ENCODE measurements around the gene NEURL1B.

NEURL1B gene

DNA sequence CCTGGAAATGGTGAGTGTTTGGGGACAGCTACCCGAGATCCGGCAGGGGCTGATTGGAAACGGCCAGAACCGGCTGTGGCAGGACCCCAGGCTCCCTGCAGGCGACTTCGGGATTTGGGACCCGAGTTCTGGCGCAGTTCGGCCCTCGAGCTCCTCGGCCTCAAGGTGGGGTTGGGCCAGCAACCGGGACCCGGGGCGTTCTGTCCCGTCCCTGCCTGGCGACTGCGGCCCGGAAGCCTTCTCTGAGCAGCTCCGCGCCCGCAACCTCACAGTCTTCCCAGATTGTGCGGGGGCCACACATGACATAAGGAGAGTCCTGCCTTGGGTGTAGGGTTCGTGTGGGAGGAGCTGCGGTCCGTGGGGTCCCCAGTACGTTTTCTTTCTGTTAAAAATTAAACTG, 23.2 kb upstream of the NEURL1B start:
- Histone ChIP-seq H3K4me1 (ENCODE audit: low read depth, poor library complexity, severe bottlenecking) (no peaks in the 10 kb centered on the region), H3K79me2 (ENCODE audit: insufficient read depth, low read depth) (no peaks in the 10 kb centered on the region), H3K36me3 (ENCODE audit: insufficient read depth) (no peaks in the 10 kb centered on the region), H3K27ac (no peak overlapping the region), H4K20me1 (ENCODE audit: insufficient read depth) (no peaks in the 10 kb centered on the region), H3K4me2 (no peak overlapping the region), H3K9ac (no peak overlapping the region), H3K27me3 (ENCODE audit: insufficient read depth, low read depth) (no peaks in the 10 kb centered on the region), H3K4me3 (IDR thresholded peaks at IDR 0.05; ENCODE audit: insufficient read depth, low read depth, low read length) (no peak overlapping the region), H2AFZ (ENCODE audit: low read depth) (no peak overlapping the region)
- TF ChIP-seq, protein P1, sequence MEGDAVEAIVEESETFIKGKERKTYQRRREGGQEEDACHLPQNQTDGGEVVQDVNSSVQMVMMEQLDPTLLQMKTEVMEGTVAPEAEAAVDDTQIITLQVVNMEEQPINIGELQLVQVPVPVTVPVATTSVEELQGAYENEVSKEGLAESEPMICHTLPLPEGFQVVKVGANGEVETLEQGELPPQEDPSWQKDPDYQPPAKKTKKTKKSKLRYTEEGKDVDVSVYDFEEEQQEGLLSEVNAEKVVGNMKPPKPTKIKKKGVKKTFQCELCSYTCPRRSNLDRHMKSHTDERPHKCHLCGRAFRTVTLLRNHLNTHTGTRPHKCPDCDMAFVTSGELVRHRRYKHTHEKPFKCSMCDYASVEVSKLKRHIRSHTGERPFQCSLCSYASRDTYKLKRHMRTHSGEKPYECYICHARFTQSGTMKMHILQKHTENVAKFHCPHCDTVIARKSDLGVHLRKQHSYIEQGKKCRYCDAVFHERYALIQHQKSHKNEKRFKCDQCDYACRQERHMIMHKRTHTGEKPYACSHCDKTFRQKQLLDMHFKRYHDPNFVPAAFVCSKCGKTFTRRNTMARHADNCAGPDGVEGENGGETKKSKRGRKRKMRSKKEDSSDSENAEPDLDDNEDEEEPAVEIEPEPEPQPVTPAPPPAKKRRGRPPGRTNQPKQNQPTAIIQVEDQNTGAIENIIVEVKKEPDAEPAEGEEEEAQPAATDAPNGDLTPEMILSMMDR (conservative IDR thresholded peaks at IDR 0.05; ENCODE audit: low read depth, low read length): no peak

DNA sequence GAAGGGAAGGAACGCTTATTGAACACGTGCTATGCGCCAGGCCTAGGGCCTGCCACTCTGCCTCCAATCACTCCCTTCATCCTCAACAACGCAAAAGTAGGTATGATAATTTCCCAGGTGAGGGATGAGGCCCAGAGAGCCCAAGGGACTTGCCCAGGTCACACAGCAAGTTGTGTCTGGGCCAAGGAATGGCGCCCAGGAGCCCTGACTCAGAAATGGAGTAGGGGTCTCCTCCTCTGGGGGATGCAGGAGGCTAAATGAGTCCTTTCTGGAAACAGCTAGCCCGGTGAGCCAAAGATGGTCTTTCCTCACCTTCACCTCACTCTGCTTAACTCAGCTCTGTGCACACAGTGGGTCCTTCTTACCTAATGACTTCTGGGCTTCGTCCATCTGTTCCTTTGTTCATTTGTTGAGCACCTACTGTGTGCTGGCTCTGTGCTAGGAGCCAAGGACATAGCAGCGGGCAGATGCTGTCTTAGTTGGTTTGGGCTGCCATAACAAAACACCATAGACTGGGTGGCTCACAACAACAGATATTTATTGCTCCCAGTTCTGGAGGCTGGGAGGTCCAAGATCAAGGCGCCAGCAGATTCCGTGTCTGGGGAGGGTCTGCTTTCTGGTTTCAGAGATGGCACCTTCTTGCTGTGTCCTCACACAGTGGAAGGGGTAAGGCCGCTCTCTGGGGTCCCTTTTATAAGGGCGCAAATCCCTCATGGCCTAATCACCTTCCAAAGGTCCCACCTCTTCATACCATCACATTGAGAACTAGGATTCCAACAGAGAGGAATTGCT, 22.3 kb upstream of the NEURL1B start:
- Histone ChIP-seq H3K36me3 (ENCODE audit: insufficient read depth) (no peaks in the 10 kb centered on the region), H3K9ac (no peak overlapping the region), H3K4me3 (IDR thresholded peaks at IDR 0.05; ENCODE audit: insufficient read depth, low read depth, low read length) (no peak overlapping the region), H3K27me3 (ENCODE audit: insufficient read depth, low read depth) (no peaks in the 10 kb centered on the region), H2AFZ (ENCODE audit: low read depth) (no peak overlapping the region), H4K20me1 (ENCODE audit: insufficient read depth) (no peaks in the 10 kb centered on the region), H3K4me1 (ENCODE audit: low read depth, poor library complexity, severe bottlenecking) (no peaks in the 10 kb centered on the region), H3K27ac (no peak overlapping the region), H3K4me2 (no peak overlapping the region), H3K79me2 (ENCODE audit: insufficient read depth, low read depth) (no peaks in the 10 kb centered on the region)
- TF ChIP-seq, protein P1 (conservative IDR thresholded peaks at IDR 0.05; ENCODE audit: low read depth, low read length): no peak

DNA sequence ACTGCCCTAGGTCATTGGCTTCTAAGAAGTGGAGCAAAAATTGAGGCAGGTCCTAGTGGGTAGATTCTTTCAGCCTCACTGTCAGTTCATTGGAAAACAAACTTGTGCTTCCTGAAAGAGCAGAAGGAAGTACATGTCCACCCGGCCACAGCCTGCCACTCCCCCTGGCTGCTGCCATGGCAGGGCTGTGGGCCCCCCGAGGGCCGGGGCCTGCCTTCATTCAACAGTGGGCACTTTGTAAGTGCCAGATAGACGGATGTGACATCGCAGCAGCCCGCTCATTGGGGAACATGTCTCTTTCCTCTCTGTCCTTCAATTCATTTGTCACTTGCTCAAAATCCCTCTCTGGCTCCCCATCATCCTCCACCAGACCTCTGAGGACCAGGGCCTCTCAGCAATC, 20.6 kb upstream of the NEURL1B start:
- no peak overlapping the region for H3K4me2 ChIP-seq
- TF ChIP-seq, protein P1 (conservative IDR thresholded peaks at IDR 0.05; ENCODE audit: low read depth, low read length): no peak
- no peaks in the 10 kb centered on the region for H3K36me3 ChIP-seq (ENCODE audit: insufficient read depth)
- no peaks in the 10 kb centered on the region for H3K27me3 ChIP-seq (ENCODE audit: insufficient read depth, low read depth)
- no peak overlapping the region for H3K9ac ChIP-seq
- no peak overlapping the region for H3K4me3 ChIP-seq (IDR thresholded peaks at IDR 0.05; ENCODE audit: insufficient read depth, low read depth, low read length)
- no peaks in the 10 kb centered on the region for H3K79me2 ChIP-seq (ENCODE audit: insufficient read depth, low read depth)
- no peaks in the 10 kb centered on the region for H4K20me1 ChIP-seq (ENCODE audit: insufficient read depth)
- no peak overlapping the region for H3K27ac ChIP-seq
- H3K4me1 ChIP-seq (ENCODE audit: low read depth, poor library complexity, severe bottlenecking): no peaks in the 10 kb centered on the region
- no peak overlapping the region for H2AFZ ChIP-seq (ENCODE audit: low read depth)

DNA sequence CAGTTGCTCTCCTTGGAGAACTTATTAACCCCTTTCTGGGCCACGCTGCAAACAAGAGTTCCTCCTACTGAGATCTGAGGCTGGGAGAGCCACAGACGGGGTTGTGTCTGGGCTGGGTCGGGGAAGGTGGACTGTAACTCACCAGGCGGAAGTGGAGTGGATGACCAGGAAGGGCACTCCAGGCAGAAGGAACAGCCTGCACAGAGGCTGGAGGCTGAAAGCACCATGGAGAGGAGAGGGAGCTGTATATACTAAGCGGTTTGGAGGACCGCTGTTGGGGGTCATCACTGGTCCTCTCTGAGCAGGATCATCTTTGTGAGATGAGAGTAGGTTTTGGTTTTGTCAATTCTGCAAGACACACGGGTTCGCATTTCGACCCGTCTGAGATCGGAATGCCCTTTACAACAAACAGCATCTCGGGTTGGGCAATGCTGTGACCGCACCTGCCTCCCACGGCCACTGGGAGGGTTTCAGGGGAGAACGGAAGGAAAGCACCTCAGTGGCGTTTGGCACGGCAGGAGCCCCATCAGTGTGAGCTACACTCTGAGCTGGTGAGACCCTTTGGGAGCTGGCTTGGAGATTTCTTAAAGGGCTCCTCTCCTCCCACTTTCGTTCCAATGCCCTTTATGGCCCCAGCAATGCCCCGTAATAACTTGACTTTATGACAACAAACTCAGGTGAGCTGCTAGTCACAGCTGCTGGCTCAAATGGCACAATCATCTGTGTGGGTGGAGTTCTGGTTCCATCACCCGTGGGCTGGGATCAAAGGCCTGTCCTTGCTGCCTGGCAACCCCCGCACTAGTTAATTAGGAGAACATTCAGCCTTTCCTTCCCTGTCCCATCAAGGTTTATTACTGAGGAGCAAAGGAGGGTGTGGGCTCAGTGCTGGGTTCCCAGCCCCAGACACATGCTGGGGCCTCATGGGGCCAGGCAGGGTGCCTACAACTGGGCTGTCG, 18.7 kb upstream of the NEURL1B start:
- Histone ChIP-seq H2AFZ (ENCODE audit: low read depth) (no peak overlapping the region), H3K36me3 (ENCODE audit: insufficient read depth) (no peaks in the 10 kb centered on the region), H3K27me3 (ENCODE audit: insufficient read depth, low read depth) (no peaks in the 10 kb centered on the region), H3K4me2 (no peak overlapping the region), H3K4me1 (ENCODE audit: low read depth, poor library complexity, severe bottlenecking) (no peaks in the 10 kb centered on the region), H4K20me1 (ENCODE audit: insufficient read depth) (no peaks in the 10 kb centered on the region), H3K79me2 (ENCODE audit: insufficient read depth, low read depth) (no peaks in the 10 kb centered on the region), H3K9ac (no peak overlapping the region), H3K27ac (no peak overlapping the region), H3K4me3 (IDR thresholded peaks at IDR 0.05; ENCODE audit: insufficient read depth, low read depth, low read length) (no peak overlapping the region)
- TF ChIP-seq, protein P1 (conservative IDR thresholded peaks at IDR 0.05; ENCODE audit: low read depth, low read length): no peak

Measured in KMS-11 (cell line).